PC-3 (cell line): ENCODE data around the gene MIA.

Source experiments
- CTCF ChIP-seq: fragments of 300-600 bp; sonication (generic); conservative IDR thresholded peaks from 2 replicates; pipeline ENCODE4 v1.5.1; 2017; ENCODE audit warnings: antibody characterized with exemption, low read depth, mild to moderate bottlenecking, low read length
- EZH2phosphoT487 ChIP-seq: fragments of 300-600 bp; sonication (generic); IDR thresholded peaks from 2 replicates; pipeline ENCODE4 v1.6.1; 2018; ENCODE audit warnings: mild to moderate bottlenecking, antibody characterized with exemption, low read length, borderline replicate concordance

DNA sequence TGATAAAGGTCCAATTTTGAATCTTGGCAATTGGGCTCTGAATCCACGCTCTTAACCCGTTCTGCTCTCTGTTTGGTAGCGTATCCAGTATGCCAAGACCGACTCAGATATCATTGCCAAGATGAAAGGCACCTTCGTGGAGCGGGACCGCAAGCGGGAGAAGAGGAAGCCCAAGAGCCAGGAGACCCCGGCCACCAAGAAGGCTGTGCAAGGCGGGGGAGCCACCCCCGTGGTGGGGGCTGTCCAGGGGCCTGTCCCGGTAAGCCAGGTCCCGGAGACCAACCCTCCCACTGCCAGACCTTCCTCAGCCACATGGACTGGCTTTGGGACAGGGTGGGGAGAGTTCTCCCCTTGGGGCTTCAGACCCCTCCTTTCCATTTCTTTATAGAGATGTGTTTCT lies 16.0 kb upstream of the MIA start:
- no peak for TF ChIP-seq EZH2phosphoT487
- no peak for TF ChIP-seq CTCF
